Sigmoid colon (tissue), 4 donors: Measurements from ENCODE around the gene ACP5.

Experiments used
- EP300 ChIP-seq, 4 donors: sonication (generic); formaldehyde crosslinking; IDR thresholded peaks; one replicate each; pipeline ENCODE4 v1.6.1; 2017; ENCODE audit warnings: antibody characterized with exemption in 4 of 4
- POLR2A ChIP-seq, 2 donors: fragments of 450-650 bp; IDR thresholded peaks; one replicate each; pipeline ENCODE4 v1.6.1; 2016; ENCODE audit warnings: antibody characterized with exemption in 2 of 2, mild to moderate bottlenecking in 2 of 2, moderate library complexity in 2 of 2
- POLR2AphosphoS5 ChIP-seq, 4 donors: sonication (generic); formaldehyde crosslinking; IDR thresholded peaks; one replicate each; pipeline ENCODE4 v1.6.1; 2017; ENCODE audit warnings: antibody characterized with exemption in 4 of 4
- TF ChIP-seq, protein P1 (sequence below), 4 experiments: fragments of 450-650 bp in 3 of 4; fragments of 200-600 bp in 1 of 4; IDR thresholded peaks; one replicate each; pipeline ENCODE4 v1.5.1; 2016 to 2019; ENCODE audit warnings: antibody characterized with exemption in 4 of 4, mild to moderate bottlenecking in 3 of 4, moderate library complexity in 2 of 4

GRCh38 chr19:11539495-11540365, 37.7 kb downstream of the ACP5 start:
- peak; percentile 69 to 71 for TF ChIP-seq POLR2A (IDR thresholded peaks at IDR 0.05)
- TF ChIP-seq, protein P1, sequence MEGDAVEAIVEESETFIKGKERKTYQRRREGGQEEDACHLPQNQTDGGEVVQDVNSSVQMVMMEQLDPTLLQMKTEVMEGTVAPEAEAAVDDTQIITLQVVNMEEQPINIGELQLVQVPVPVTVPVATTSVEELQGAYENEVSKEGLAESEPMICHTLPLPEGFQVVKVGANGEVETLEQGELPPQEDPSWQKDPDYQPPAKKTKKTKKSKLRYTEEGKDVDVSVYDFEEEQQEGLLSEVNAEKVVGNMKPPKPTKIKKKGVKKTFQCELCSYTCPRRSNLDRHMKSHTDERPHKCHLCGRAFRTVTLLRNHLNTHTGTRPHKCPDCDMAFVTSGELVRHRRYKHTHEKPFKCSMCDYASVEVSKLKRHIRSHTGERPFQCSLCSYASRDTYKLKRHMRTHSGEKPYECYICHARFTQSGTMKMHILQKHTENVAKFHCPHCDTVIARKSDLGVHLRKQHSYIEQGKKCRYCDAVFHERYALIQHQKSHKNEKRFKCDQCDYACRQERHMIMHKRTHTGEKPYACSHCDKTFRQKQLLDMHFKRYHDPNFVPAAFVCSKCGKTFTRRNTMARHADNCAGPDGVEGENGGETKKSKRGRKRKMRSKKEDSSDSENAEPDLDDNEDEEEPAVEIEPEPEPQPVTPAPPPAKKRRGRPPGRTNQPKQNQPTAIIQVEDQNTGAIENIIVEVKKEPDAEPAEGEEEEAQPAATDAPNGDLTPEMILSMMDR (IDR thresholded peaks at IDR 0.05), result no peak
- TF ChIP-seq POLR2AphosphoS5 (IDR thresholded peaks at IDR 0.05), result peak; percentile 85 to 89 (median 88)
- TF ChIP-seq EP300 (IDR thresholded peaks at IDR 0.05), result peak in 1 of 4 donors; percentile 42
